ENCODE measurements around the gene SERGEF.

SERGEF gene

GRCh38 chr11:17790453-17790852, 222.4 kb downstream of the SERGEF start:
- H3K4me3 ChIP-seq (replicated peaks; ENCODE audit: insufficient read depth, low read length): no peak overlapping the region
- DNase-seq (ENCODE audit: low read depth in 1 of 2, low spot score in 1 of 2): no peak
- TF ChIP-seq GABPA (IDR thresholded peaks at IDR 0.05; ENCODE audit: low read depth): no peak
- no peak for TF ChIP-seq SPI1 (IDR thresholded peaks at IDR 0.05; ENCODE audit: borderline replicate concordance, low read depth)
- TF ChIP-seq REST (IDR thresholded peaks at IDR 0.05; ENCODE audit: insufficient replicate concordance, low read depth): no peak
- TF ChIP-seq POLR2AphosphoS5 (IDR thresholded peaks at IDR 0.05; ENCODE audit: low read depth): no peak
- TF ChIP-seq CTCF (IDR thresholded peaks at IDR 0.05; ENCODE audit: insufficient read depth, low read length): no peak
- no peaks in the 10 kb centered on the region for H3K27me3 ChIP-seq (ENCODE audit: insufficient read depth, poor library complexity, severe bottlenecking)
- no peak overlapping the region for H3K27ac ChIP-seq (replicated peaks)

GRCh38 chr11:17788084-17788483, 224.8 kb downstream of the SERGEF start:
- DNase-seq (ENCODE audit: low read depth in 1 of 2, low spot score in 1 of 2): no peak
- no peaks in the 10 kb centered on the region for H3K27me3 ChIP-seq (ENCODE audit: insufficient read depth, poor library complexity, severe bottlenecking)
- no peak overlapping the region for H3K27ac ChIP-seq (replicated peaks)
- no peak overlapping the region for H3K4me3 ChIP-seq (replicated peaks; ENCODE audit: insufficient read depth, low read length)
- no peak for TF ChIP-seq POLR2AphosphoS5 (IDR thresholded peaks at IDR 0.05; ENCODE audit: low read depth)

- TF ChIP-seq CTCF (IDR thresholded peaks at IDR 0.05; ENCODE audit: insufficient read depth, low read length) (no peak), POLR2AphosphoS5 (IDR thresholded peaks at IDR 0.05; ENCODE audit: low read depth) (no peak), GABPA (IDR thresholded peaks at IDR 0.05; ENCODE audit: low read depth) (no peak)
- DNase-seq (ENCODE audit: low read depth in 1 of 2, low spot score in 1 of 2): no peak
- no peaks in the 10 kb centered on the region for H3K27me3 ChIP-seq (ENCODE audit: insufficient read depth, poor library complexity, severe bottlenecking)
- H3K27ac ChIP-seq (replicated peaks): no peak overlapping the region
- H3K4me3 ChIP-seq (replicated peaks; ENCODE audit: insufficient read depth, low read length): no peak overlapping the region
Measured at GRCh38 chr11:17786824-17787525, 225.9 kb downstream of the SERGEF start.

GRCh38 chr11:17783878-17784277, 229.0 kb downstream of the SERGEF start:
- Histone ChIP-seq H3K27ac (replicated peaks) (no peak overlapping the region), H3K27me3 (ENCODE audit: insufficient read depth, poor library complexity, severe bottlenecking) (no peaks in the 10 kb centered on the region), H3K4me3 (replicated peaks; ENCODE audit: insufficient read depth, low read length) (no peak overlapping the region)
- DNase-seq (ENCODE audit: low read depth in 1 of 2, low spot score in 1 of 2): no peak
- TF ChIP-seq SPI1 (IDR thresholded peaks at IDR 0.05; ENCODE audit: borderline replicate concordance, low read depth): no peak
- TF ChIP-seq POLR2AphosphoS5 (IDR thresholded peaks at IDR 0.05; ENCODE audit: low read depth): no peak
- no peak for TF ChIP-seq REST (IDR thresholded peaks at IDR 0.05; ENCODE audit: insufficient replicate concordance, low read depth)
- TF ChIP-seq CTCF (IDR thresholded peaks at IDR 0.05; ENCODE audit: insufficient read depth, low read length): no peak
- no peak for TF ChIP-seq GABPA (IDR thresholded peaks at IDR 0.05; ENCODE audit: low read depth)

Measured in HL-60 (cell line).